ENCODE measurements around the gene PARD3. TPM values are rescaled to one million over a fixed set of nuclear protein-coding genes. Genes with fewer than 3 reads are reported as not detected.

Gene PARD3
- total RNA-seq, 4 donors from 2014 or later: 27.3 to 65.3 (median 55.6) TPM

- DNase-seq: no peak
- no peak for TF ChIP-seq CTCF (IDR thresholded peaks at IDR 0.05)
- TF ChIP-seq EP300 (IDR thresholded peaks at IDR 0.05; ENCODE audit: low read depth): no peak
- TF ChIP-seq POLR2A (IDR thresholded peaks at IDR 0.05): no peak
- TF ChIP-seq POLR2AphosphoS5 (IDR thresholded peaks at IDR 0.05): no peak
- in situ Hi-C loops (cut with MboI; ENCODE audit: low pct_ligation_motif_present in 1 of 4, low pct_unique_long_range_greater_than_20kb in 1 of 4, low sequenced_read_pairs in 3 of 4): no loop called here
- Histone ChIP-seq H3K36me3 (no peaks in the 10 kb centered on the region), H3K4me3 (no peak overlapping the region), H3K4me1 (peaks cover 0 to 27% (median 15%) of the 10 kb centered on the region in 4 donors), H3K9me3 (no peaks in the 10 kb centered on the region), H3K27me3 (no peaks in the 10 kb centered on the region), H3K27ac (no peak overlapping the region)
- WGBS, 2 donors (ENCODE audit: low coverage in 1 of 2): 89 to 91% methylated on average over 5 to 15 of the region's 15 CpGs
- intact Hi-C loops (cut with DNase I; ENCODE audit: low total_unique reads): no loop called here
Observed at GRCh38 chr10:34183016-34183796, 631.9 kb downstream of the PARD3 start.

- Histone ChIP-seq H3K27ac (peak overlapping the region in 1 of 4 donors; percentile 5), H3K27me3 (no peaks in the 10 kb centered on the region), H3K4me3 (no peak overlapping the region), H3K4me1 (peaks cover 0 to 27% (median 15%) of the 10 kb centered on the region in 4 donors), H3K9me3 (no peaks in the 10 kb centered on the region), H3K36me3 (no peaks in the 10 kb centered on the region)
- DNase-seq: no peak
- WGBS, 2 donors (ENCODE audit: low coverage in 1 of 2): 66 to 72% methylated on average over 6 to 10 of the region's 10 CpGs
- intact Hi-C loops (cut with DNase I; ENCODE audit: low total_unique reads) (no loop called here), in situ Hi-C loops (cut with MboI; ENCODE audit: low pct_ligation_motif_present in 1 of 4, low pct_unique_long_range_greater_than_20kb in 1 of 4, low sequenced_read_pairs in 3 of 4) (no loop called here)
- TF ChIP-seq CTCF (IDR thresholded peaks at IDR 0.05) (no peak), EP300 (IDR thresholded peaks at IDR 0.05; ENCODE audit: low read depth) (no peak), POLR2A (IDR thresholded peaks at IDR 0.05) (no peak), POLR2AphosphoS5 (IDR thresholded peaks at IDR 0.05) (peak in 2 of 3 donors; percentile 38 to 54)
Observed at GRCh38 chr10:34181553-34182300, 633.4 kb downstream of the PARD3 start.

- in situ Hi-C loops (cut with MboI; ENCODE audit: low pct_ligation_motif_present in 1 of 4, low pct_unique_long_range_greater_than_20kb in 1 of 4, low sequenced_read_pairs in 3 of 4): no loop called here
- no peak for DNase-seq
- 90 to 93% methylated on average over 2 of the region's 2 CpGs for WGBS, 2 donors (ENCODE audit: low coverage in 1 of 2)
- H3K9me3 ChIP-seq: no peaks in the 10 kb centered on the region
- TF ChIP-seq POLR2A (IDR thresholded peaks at IDR 0.05) (no peak), POLR2AphosphoS5 (IDR thresholded peaks at IDR 0.05) (no peak), CTCF (IDR thresholded peaks at IDR 0.05) (no peak), EP300 (IDR thresholded peaks at IDR 0.05; ENCODE audit: low read depth) (no peak)
- no peaks in the 10 kb centered on the region for H3K27me3 ChIP-seq
- H3K27ac ChIP-seq: no peak overlapping the region
- H3K4me1 ChIP-seq: peaks cover 0 to 23% (median 9%) of the 10 kb centered on the region in 4 donors
- no peak overlapping the region for H3K4me3 ChIP-seq
- intact Hi-C loops (cut with DNase I; ENCODE audit: low total_unique reads): no loop called here
- H3K36me3 ChIP-seq: no peaks in the 10 kb centered on the region
Observed at GRCh38 chr10:34180749-34181148, 634.3 kb downstream of the PARD3 start.

GRCh38 chr10:34179280-34179679 lies 635.8 kb downstream of the PARD3 start:
- Histone ChIP-seq H3K27me3 (no peaks in the 10 kb centered on the region), H3K4me3 (no peak overlapping the region), H3K4me1 (peaks cover 0 to 11% (median 4%) of the 10 kb centered on the region in 4 donors), H3K9me3 (no peaks in the 10 kb centered on the region), H3K27ac (no peak overlapping the region), H3K36me3 (no peaks in the 10 kb centered on the region)
- intact Hi-C loops (cut with DNase I; ENCODE audit: low total_unique reads): no loop called here
- TF ChIP-seq POLR2AphosphoS5 (IDR thresholded peaks at IDR 0.05) (no peak), CTCF (IDR thresholded peaks at IDR 0.05) (no peak), EP300 (IDR thresholded peaks at IDR 0.05; ENCODE audit: low read depth) (no peak)
- DNase-seq: no peak
- WGBS, 2 donors (ENCODE audit: low coverage in 1 of 2): 70 to 87% methylated on average over 2 to 3 of the region's 3 CpGs
- in situ Hi-C loops (cut with MboI; ENCODE audit: low pct_ligation_motif_present in 1 of 4, low pct_unique_long_range_greater_than_20kb in 1 of 4, low sequenced_read_pairs in 3 of 4): no loop called here
